Measurements from ENCODE around the gene TASP1.

Gene TASP1

DNA sequence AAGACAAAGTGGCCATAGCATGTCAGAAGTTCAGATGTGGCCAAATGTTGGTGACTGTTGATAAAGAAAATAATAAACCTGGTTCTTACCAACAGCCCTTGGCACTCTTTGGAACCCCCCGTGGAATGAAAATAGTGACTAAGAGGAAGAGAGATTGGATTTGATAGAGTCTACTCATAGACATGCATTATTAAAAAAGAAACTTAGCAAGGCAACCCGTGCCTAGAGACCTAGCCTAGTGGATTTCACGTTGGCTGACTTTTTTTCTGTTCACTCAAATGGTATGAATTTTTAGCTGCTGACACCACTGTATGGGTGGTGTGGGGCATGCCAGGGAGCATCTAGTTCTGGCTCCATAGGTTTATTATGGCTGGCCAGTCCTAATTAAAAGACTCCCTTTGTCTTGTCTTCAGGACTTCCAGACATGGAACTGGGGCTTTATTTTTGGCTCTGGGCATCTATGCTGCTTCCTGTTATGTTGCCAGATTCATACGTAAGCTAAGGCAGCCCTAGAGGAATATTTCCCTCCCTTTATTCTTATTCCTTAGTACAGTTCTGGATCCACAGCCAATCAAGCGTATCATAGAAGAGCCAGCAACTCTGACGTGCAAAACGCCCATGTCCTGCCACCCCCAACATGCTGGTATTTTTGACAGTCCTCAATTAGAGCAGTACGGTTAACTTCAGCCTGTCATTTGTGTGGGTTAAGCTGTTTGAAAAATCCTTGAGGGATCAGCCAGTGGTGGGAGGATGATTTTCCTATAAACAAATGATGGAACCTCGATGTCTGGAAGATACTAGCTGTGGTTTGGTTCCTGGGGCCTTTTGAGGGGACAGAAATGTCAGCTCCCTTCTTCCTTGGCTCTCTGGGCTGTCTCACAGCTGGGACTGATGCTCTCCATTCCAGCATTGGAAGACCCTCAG lies 290.2 kb downstream of the TASP1 start:
- DNase-seq (ENCODE audit: low spot score): peak; percentile 34

DNA sequence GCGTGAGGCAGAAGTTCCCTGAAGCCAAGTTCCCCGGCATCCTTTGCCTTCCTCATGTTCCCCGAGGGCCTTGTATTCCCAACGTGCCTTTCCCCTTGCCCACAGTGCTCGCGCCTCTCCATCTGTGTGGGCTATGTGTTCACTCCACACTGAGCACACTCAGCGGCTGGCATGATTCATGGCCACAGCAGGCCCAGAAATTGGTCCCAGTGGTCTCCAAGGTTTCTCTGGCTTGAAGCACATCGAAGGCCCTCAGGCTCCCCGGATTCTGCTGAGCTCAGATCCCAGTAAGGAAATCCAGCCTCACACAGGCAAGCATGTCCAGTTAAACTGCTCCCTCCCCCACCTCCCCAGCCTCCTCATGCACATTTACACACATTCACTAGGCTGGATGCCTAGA lies 294.1 kb downstream of the TASP1 start:
- no peak for DNase-seq (ENCODE audit: low spot score)

DNA sequence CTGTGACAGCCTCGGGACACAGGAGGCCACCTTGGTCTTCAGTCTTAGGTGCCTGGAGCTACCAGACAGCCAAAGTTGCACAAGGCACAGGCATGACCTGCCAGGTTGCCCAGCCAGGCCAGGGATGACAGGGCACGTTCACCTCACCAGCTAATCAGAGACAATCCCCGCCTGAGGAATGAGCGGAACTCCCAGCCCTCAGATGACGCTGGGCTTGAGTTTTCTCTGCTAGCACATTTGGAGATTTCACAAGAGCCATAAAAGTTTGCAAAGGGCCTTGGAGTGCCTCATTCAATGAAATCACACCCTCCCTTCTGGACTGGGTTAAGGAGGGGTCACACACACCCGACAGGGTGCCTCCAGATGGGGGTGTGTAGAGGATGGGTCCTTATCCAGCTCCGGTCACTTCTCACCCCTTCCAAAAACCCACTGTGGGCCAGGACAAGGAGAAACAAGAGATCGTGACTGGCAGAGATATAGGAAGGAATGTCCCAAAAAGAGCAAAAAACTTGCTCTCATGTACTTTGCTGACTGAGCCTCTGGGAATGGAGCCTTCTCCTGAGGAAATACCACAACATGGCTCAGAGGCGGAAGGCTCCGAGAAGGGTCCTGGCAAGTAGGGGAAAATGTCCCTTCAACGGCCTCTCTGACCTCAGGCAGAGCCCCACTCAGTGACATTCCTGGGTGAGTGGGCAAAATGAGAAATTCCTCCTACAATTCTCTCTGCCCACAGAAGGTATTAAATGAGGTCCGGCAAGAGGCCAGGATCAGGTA lies 296.1 kb downstream of the TASP1 start:
- DNase-seq (ENCODE audit: low spot score): peak; percentile 83

DNA sequence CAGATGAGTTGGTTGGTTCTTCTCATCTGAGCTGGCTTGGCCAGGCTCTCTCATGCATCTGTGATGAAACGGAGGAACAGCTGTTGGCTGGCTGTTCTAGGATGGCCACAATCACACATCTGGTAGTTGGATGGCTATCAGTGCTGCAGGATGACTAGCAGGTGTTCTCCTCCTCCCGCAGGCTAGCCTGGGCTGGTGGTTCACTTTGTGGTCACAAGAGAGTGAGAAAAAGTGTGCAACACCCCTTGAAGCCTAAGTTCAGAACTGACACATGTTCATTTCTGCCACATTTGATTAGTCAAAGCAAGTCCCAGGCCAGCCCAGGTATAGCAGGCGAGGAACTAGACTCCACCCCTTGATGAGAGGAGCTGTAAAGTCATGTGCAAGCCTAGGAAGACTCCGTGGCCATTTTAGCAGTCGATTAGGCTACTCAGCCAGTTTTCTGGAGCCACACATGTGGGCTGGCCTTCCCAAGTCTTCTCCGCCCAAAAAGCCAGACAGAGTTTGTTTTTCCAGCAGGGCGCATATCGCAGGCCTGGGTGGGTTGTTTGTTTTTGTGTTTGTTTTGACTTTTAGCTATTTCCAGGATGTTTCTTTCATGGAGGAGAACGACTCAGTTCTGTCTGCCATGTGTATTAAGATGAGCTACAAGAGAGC lies 296.9 kb downstream of the TASP1 start:
- DNase-seq (ENCODE audit: low spot score): no peak

DNA sequence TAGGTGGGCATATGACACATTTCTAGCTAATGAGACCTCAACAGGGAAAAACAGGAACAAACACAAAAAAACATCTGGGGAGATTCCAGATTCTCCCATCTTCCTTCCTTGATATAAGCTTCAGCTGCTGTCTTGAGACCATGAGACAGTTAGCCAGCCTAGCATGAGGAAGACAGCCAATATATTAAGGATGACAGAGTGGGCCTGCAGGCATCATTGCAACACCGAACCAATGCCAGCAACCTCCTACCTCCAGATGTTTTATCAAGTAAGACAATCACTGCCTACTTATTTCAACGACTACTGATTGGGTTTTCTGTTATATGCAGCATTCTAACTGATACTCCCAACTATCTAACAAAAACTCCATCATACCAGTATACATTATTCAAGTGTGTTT lies 298.6 kb downstream of the TASP1 start:
- DNase-seq (ENCODE audit: low spot score): no peak
